Suprapubic skin (tissue), 4 donors: ENCODE data around the gene SLC34A1. TPM values are rescaled to one million over a fixed set of nuclear protein-coding genes. Genes with fewer than 3 reads are reported as not detected.
A peak's percentile ranks its signal among the peaks of the same experiment; 100 is the strongest.

Experiments
- DNase-seq, 2 donors: peaks; one replicate each; pipeline ENCODE4 v3.0.0-alpha.2; 2019; ENCODE audit warnings: low spot score in 2 of 2
- H3K27ac ChIP-seq: fragments of 200-600 bp; sonication (generic); one replicate; pipeline ENCODE4 v1.5.1; 2019
- H3K27me3 ChIP-seq: fragments of 200-600 bp; sonication (generic); one replicate; pipeline ENCODE4 v1.5.1; 2019
- H3K36me3 ChIP-seq: fragments of 200-600 bp; sonication (generic); one replicate; pipeline ENCODE4 v1.5.1; 2019
- H3K4me1 ChIP-seq: fragments of 200-600 bp; sonication (generic); one replicate; pipeline ENCODE4 v1.5.1; 2019
- H3K4me3 ChIP-seq: fragments of 200-600 bp; sonication (generic); one replicate; pipeline ENCODE4 v1.5.1; 2019; ENCODE audit warnings: mild to moderate bottlenecking
- H3K9me3 ChIP-seq: fragments of 200-600 bp; sonication (generic); one replicate; pipeline ENCODE4 v1.5.1; 2019
- CTCF ChIP-seq, 2 donors: fragments of 200-600 bp in 1 of 2; fragments of 450-650 bp in 1 of 2; sonication (generic) in 1 of 2; IDR thresholded peaks; one replicate each; pipeline ENCODE4 v1.5.1; 2016 to 2019; ENCODE audit warnings: antibody characterized with exemption in 2 of 2, mild to moderate bottlenecking in 1 of 2, moderate library complexity in 1 of 2
- EP300 ChIP-seq: sonication (generic); formaldehyde crosslinking; IDR thresholded peaks from one replicate; pipeline ENCODE4 v1.6.1; 2017; ENCODE audit warnings: antibody characterized with exemption
- POLR2A ChIP-seq, 2 donors: fragments of 450-650 bp; IDR thresholded peaks; one replicate each; pipeline ENCODE4 v1.6.1; 2017; ENCODE audit warnings: antibody characterized with exemption in 2 of 2, mild to moderate bottlenecking in 2 of 2, moderate library complexity in 2 of 2
- POLR2AphosphoS5 ChIP-seq, 3 donors: sonication (generic); formaldehyde crosslinking; IDR thresholded peaks; one replicate each; pipeline ENCODE4 v1.6.1; 2017; ENCODE audit warnings: antibody characterized with exemption in 3 of 3
- WGBS: methylation state at CpG from one replicate; pipeline ENCODE4 v1.1.5; 2018; 5-methylcytosine and 5-hydroxymethylcytosine counted together
- total RNA-seq, 4 donors: library from RNA; depleted of rRNA; stranded (reverse); fragments of >200 nt; gene quantifications; one replicate each; pipeline ENCODE4 v1.1.0, GENCODE V29; 2016

SLC34A1 gene
- total RNA-seq, 4 donors from 2014 or later, result 0.29 TPM; not detected in 3

- peak overlapping the region; percentile 53 for H3K4me3 ChIP-seq
- TF ChIP-seq POLR2A (IDR thresholded peaks at IDR 0.05) (no peak), EP300 (no peak), CTCF (IDR thresholded peaks at IDR 0.05) (no peak), POLR2AphosphoS5 (IDR thresholded peaks at IDR 0.05) (no peak)
- no peak overlapping the region for H3K27ac ChIP-seq
- H3K27me3 ChIP-seq, result peaks cover 38% of the 10 kb centered on the region
- H3K4me1 ChIP-seq, result peaks cover 40% of the 10 kb centered on the region
- H3K36me3 ChIP-seq, result no peaks in the 10 kb centered on the region
- DNase-seq, result peak in 1 of 2 donors; percentile 73
- no peaks in the 10 kb centered on the region for H3K9me3 ChIP-seq
- WGBS, result 47% methylated on average over 14 of the region's 16 CpGs
Measured at GRCh38 chr5:177404641-177405179, 20.5 kb downstream of the SLC34A1 start.

GRCh38 chr5:177405312-177405711 lies 21.1 kb downstream of the SLC34A1 start:
- Histone ChIP-seq H3K9me3 (no peaks in the 10 kb centered on the region), H3K27me3 (peaks cover 32% of the 10 kb centered on the region), H3K4me1 (peaks cover 34% of the 10 kb centered on the region), H3K27ac (no peak overlapping the region), H3K4me3 (no peak overlapping the region), H3K36me3 (no peaks in the 10 kb centered on the region)
- no peak for TF ChIP-seq EP300
- no peak for TF ChIP-seq POLR2AphosphoS5 (IDR thresholded peaks at IDR 0.05)
- no peak for TF ChIP-seq CTCF (IDR thresholded peaks at IDR 0.05)
- no peak for TF ChIP-seq POLR2A (IDR thresholded peaks at IDR 0.05)
- DNase-seq, result no peak
- 94% methylated on average over 2 of the region's 2 CpGs for WGBS

GRCh38 chr5:177405805-177406204 lies 21.6 kb downstream of the SLC34A1 start:
- Histone ChIP-seq H3K27ac (no peak overlapping the region), H3K4me1 (peaks cover 31% of the 10 kb centered on the region), H3K4me3 (no peak overlapping the region), H3K27me3 (peaks cover 27% of the 10 kb centered on the region), H3K9me3 (no peaks in the 10 kb centered on the region), H3K36me3 (no peaks in the 10 kb centered on the region)
- TF ChIP-seq POLR2AphosphoS5 (IDR thresholded peaks at IDR 0.05) (no peak), CTCF (IDR thresholded peaks at IDR 0.05) (no peak), EP300 (no peak), POLR2A (IDR thresholded peaks at IDR 0.05) (no peak)
- no peak for DNase-seq
- WGBS, result 86% methylated on average over 5 of the region's 5 CpGs

GRCh38 chr5:177409043-177409801 lies 25.0 kb downstream of the SLC34A1 start, which contains the start of gene F12:
Gene F12, minus strand, starts transcription at chr5:177409564. Its CDS starts 37 bp downstream, at chr5:177409527.
- Histone ChIP-seq H3K4me1 (peaks cover 7% of the 10 kb centered on the region), H3K9me3 (no peaks in the 10 kb centered on the region), H3K27me3 (no peaks in the 10 kb centered on the region), H3K36me3 (no peaks in the 10 kb centered on the region), H3K4me3 (no peak within 1 kb of the TSS), H3K27ac (no peak within 1 kb of the TSS)
- TF ChIP-seq EP300 (no peak), CTCF (IDR thresholded peaks at IDR 0.05) (no peak), POLR2A (IDR thresholded peaks at IDR 0.05) (no peak), POLR2AphosphoS5 (IDR thresholded peaks at IDR 0.05) (no peak)
- no peak for DNase-seq
- 94% methylated on average over 8 of the region's 9 CpGs for WGBS

GRCh38 chr5:177410575-177410974 lies 26.3 kb downstream of the SLC34A1 start:
- Histone ChIP-seq H3K36me3 (no peaks in the 10 kb centered on the region), H3K27me3 (no peaks in the 10 kb centered on the region), H3K4me1 (no peaks in the 10 kb centered on the region), H3K27ac (no peak overlapping the region), H3K4me3 (no peak overlapping the region), H3K9me3 (no peaks in the 10 kb centered on the region)
- DNase-seq, result no peak
- TF ChIP-seq EP300 (no peak), CTCF (IDR thresholded peaks at IDR 0.05) (no peak), POLR2AphosphoS5 (IDR thresholded peaks at IDR 0.05) (no peak), POLR2A (IDR thresholded peaks at IDR 0.05) (no peak)
- 81% methylated on average over 3 of the region's 3 CpGs for WGBS
